OCI-M2 (cell line): ENCODE measurements around the gene FMO3.

Experiments used
- DNase-seq: peaks from one replicate; lab custom pipeline; 2025; ENCODE audit not compliant: unreplicated experiment; lab: John Stamatoyannopoulos, UW

FMO3 gene

GRCh38 chr1:171090604-171091003 lies at the start of gene FMO3:
Gene FMO3 (plus strand): TSS chr1:171090905. CDS start chr1:171092659, 1,754 bp downstream.
- DNase-seq: no peak

- no peak for DNase-seq
Observed at GRCh38 chr1:171048014-171048413, 42.7 kb upstream of the FMO3 start.

GRCh38 chr1:171052977-171053376 lies 37.7 kb upstream of the FMO3 start:
- no peak for DNase-seq

- no peak for DNase-seq
Observed at GRCh38 chr1:171055966-171056643, 34.6 kb upstream of the FMO3 start.

- DNase-seq: no peak
Observed at GRCh38 chr1:171061425-171062143, 29.1 kb upstream of the FMO3 start.

- DNase-seq: no peak
Observed at GRCh38 chr1:171062902-171063301, 27.8 kb upstream of the FMO3 start.

- no peak for DNase-seq
Observed at GRCh38 chr1:171075041-171075440, 15.7 kb upstream of the FMO3 start.

GRCh38 chr1:171081314-171081753 lies 9.4 kb upstream of the FMO3 start:
- no peak for DNase-seq

- no peak for DNase-seq
Observed at GRCh38 chr1:171081763-171082201, 8.9 kb upstream of the FMO3 start.

- DNase-seq: no peak
Observed at GRCh38 chr1:171082606-171083005, 8.1 kb upstream of the FMO3 start.

- DNase-seq: no peak
Observed at GRCh38 chr1:171083222-171083621, 7.5 kb upstream of the FMO3 start.

- DNase-seq: no peak
Observed at GRCh38 chr1:171084091-171084490, 6.6 kb upstream of the FMO3 start.

- DNase-seq: no peak
Observed at GRCh38 chr1:171084870-171085269, 5.8 kb upstream of the FMO3 start.

GRCh38 chr1:171087896-171088295 lies 2.8 kb upstream of the FMO3 start:
- no peak for DNase-seq

GRCh38 chr1:171103862-171104261 lies 13.2 kb downstream of the FMO3 start:
- DNase-seq: no peak

GRCh38 chr1:171107262-171107940 lies 16.7 kb downstream of the FMO3 start:
- DNase-seq: no peak

- DNase-seq: no peak
Observed at GRCh38 chr1:171107969-171108368, 17.3 kb downstream of the FMO3 start.

- DNase-seq: no peak
Observed at GRCh38 chr1:171109966-171110365, 19.3 kb downstream of the FMO3 start.

GRCh38 chr1:171110621-171111326 lies 20.1 kb downstream of the FMO3 start:
- no peak for DNase-seq

GRCh38 chr1:171112119-171112518 lies 21.4 kb downstream of the FMO3 start:
- DNase-seq: no peak

- no peak for DNase-seq
Observed at GRCh38 chr1:171113382-171113781, 22.7 kb downstream of the FMO3 start.
